PC-9 (cell line): ENCODE results near the gene DLGAP1.

Experiments
- CTCF ChIP-seq: fragments of 200-600 bp; sonication (generic); conservative IDR thresholded peaks from 2 replicates; pipeline ENCODE4 v1.6.1; 2017; ENCODE audit warnings: mixed run types, antibody characterized with exemption, mild to moderate bottlenecking, moderate library complexity
- EZH2 ChIP-seq: fragments of 200-600 bp; sonication (generic); IDR thresholded peaks from 2 replicates; pipeline ENCODE4 v1.8.0; 2017; ENCODE audit warnings: antibody characterized with exemption, low read depth

GRCh38 chr18:3777719-3778118 lies 677.4 kb downstream of the DLGAP1 start:
- no peak for TF ChIP-seq CTCF
- no peak for TF ChIP-seq EZH2
